H7 (cell line): ENCODE results near the gene KIF1B. TPM values are rescaled to one million over a fixed set of nuclear protein-coding genes. Genes with fewer than 3 reads are reported as not detected.
"Not testable (repeated sequence)": the region's sequence is repeated elsewhere in the genome, so short reads cannot be mapped to it uniquely, and the experiment has no call there.

Experiments used
- DNase-seq: peaks from one replicate; pipeline ENCODE4 v3.0.0; 2012
- H3K27me3 ChIP-seq: 2 replicates; pipeline ENCODE4 v1.6.0; 2011; ENCODE audit warnings: mild to moderate bottlenecking, low read length; ENCODE audit not compliant: control insufficient read depth, insufficient read depth
- H3K36me3 ChIP-seq: replicated peaks from 2 replicates; pipeline ENCODE4 v1.5.1; 2011; ENCODE audit warnings: low read length; ENCODE audit not compliant: control insufficient read depth, insufficient read depth
- H3K4me3 ChIP-seq: 2 replicates; pipeline ENCODE4 v1.5.1; 2011; ENCODE audit warnings: low read depth, mild to moderate bottlenecking, control low read depth, low read length, moderate library complexity; ENCODE audit not compliant: insufficient read depth
- total RNA-seq: library from RNA; depleted of rRNA; stranded (reverse); fragments of >200 nt; shearing (Covaris generic); gene quantifications from 2 replicates; pipeline ENCODE4 v1.2.3, GENCODE V29; 2014

The KIF1B gene
- total RNA-seq, 1 experiment from 2014 or later: 32.1 TPM

DNA sequence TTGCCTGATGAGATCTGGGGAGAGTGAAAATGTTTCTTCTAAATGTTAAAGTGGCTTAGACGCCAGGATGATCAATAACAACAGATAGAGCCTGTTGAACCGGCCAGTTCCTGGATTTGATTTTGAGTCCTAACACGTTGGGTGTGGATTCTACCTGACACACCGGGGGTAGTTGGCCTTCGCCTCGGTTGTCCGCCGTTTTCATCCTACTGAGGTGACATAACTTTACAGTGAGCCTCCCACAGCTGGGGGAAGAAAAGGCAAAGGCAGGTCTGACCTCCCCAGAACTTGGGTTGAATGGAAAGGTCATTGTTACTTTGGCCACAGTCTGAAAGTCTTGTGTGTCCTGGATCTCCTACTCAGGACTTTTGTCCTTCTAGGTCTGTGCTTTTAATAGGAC lies 189.6 kb downstream of the KIF1B start:
- peaks cover 24% of the 10 kb centered on the region for H3K36me3 ChIP-seq
- no peaks in the 10 kb centered on the region for H3K27me3 ChIP-seq
- peak overlapping the region; percentile 99 for H3K4me3 ChIP-seq
- no peak for DNase-seq

DNA sequence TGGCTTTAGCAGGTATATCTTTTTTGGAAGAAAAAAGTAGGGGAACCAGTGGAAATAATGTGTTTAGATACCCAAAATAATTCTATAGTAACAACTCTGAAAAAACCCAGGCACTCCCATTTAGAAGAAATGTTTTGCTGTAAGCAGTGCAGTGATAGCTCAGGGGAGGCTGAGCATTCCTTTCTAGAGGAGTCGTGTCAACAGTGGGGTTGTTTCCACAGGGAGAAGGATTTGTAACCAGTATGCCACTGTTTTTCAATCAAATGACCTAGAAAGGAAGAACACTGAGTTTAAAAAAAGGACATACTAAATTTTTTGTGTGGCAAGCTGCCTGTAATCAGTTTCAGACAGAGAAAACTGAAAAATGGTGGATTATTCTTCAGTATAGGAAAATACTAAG lies 190.9 kb downstream of the KIF1B start:
- Histone ChIP-seq H3K4me3 (no peak overlapping the region), H3K27me3 (no peaks in the 10 kb centered on the region), H3K36me3 (peaks cover 28% of the 10 kb centered on the region)
- DNase-seq: no peak

DNA sequence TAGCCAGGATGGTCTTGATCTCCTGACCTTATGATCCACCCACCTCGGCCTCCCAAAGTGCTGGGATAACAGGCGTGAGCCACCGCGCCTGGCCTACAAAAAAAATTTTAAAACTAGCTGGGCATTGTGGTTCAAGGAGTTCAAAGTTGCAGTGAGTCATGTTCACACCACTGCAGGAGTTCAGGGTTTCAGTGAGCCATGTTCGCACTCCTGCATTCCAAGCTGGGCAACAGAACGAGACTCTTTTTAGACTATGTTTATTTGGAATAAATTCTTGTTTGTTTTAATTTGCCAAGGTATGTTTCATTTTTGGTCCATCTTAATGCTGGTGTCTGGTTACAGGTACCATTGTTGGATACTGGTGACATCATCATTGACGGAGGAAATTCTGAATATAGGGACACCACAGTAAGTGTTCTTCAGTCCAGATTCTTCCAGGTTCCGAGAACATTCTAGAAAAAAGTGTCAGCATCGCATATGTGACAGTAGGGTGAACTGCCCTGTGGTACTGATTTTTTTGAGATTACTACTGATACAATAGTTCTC lies 192.4 kb downstream of the KIF1B start:
- no peak overlapping the region for H3K4me3 ChIP-seq
- H3K27me3 ChIP-seq: no peaks in the 10 kb centered on the region
- H3K36me3 ChIP-seq: peaks cover 39% of the 10 kb centered on the region
- no peak for DNase-seq

DNA sequence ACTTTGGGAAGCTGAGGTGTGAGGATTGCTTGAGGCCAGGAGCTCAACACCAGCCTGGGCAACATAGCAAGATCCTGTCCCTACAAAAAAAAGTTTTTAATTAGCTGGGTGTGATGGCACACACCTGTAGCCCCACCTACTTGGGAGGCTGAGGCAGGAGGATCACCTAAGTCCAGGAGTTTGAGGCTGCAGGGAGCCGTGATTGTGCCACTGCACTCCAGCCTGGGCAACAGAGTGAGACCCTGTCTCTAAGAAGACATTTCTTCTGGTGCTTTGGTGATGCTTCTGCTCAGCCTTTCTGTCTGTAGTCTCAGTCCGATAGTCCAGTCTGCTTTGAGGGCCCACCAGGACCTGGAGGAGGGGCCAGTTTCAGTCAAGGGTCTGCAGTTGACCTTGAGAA lies 196.8 kb downstream of the KIF1B start:
- DNase-seq: no peak
- H3K36me3 ChIP-seq: peaks cover 58% of the 10 kb centered on the region
- H3K4me3 ChIP-seq: no peak overlapping the region
- no peaks in the 10 kb centered on the region for H3K27me3 ChIP-seq

DNA sequence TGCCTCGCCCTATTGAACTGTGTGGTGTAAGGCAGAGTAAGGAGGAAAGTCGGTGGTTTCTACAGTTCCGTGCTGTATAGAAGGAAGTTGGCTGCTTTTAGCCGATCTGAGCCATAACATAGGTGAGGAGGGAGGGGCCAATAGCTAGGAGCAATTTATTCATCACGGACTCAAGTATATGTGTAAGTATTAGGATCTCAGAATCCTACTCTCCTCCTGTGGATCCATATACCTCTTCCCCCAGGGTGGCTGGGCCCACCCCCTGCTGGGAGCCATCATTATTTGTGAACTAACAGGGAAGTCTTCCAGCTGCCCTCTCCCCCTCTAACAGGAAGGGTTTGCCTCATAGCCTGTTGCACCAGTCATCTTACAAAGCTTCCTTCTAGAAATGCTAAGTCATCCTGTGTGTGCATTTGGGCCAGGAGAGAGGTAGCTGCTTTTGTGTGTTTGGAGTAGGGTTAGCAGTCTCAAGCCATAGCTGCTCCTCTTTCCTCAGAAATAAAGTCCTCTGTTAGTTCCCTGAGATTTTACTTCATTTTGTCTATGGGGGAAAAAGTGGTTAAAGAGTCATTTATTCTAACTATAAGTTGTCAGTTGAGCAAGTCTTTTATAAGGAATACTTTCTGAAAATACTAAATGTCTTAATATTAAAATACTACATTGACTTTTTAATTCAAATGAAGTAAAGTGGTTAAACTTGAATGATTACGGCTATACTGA lies 205.0 kb downstream of the KIF1B start:
- Histone ChIP-seq H3K4me3 (no peak overlapping the region), H3K27me3 (no peaks in the 10 kb centered on the region), H3K36me3 (peaks cover 50% of the 10 kb centered on the region)
- DNase-seq: peak; percentile 40

DNA sequence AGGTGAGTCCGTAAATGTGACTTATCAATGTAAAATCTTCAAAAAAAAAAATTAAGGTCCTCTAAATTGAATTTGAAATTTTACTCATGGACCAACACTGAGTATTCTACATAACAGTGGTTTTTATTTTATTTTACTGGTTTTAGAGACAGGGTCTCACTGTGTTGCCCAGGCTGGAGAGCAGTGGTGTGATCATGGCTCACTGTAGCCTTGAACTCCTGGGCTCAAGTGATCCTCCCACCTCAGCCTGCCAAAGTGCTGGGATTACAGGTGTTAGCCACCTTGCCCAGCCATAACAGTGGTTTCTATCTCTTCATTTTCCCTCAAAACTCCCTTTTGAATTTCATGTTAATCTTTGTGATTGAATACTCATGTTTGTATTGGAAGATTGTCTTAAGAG lies 205.6 kb downstream of the KIF1B start:
- H3K4me3 ChIP-seq, H3K27me3 ChIP-seq, DNase-seq: not testable (repeated sequence)
- H3K36me3 ChIP-seq: peaks cover 51% of the 10 kb centered on the region

DNA sequence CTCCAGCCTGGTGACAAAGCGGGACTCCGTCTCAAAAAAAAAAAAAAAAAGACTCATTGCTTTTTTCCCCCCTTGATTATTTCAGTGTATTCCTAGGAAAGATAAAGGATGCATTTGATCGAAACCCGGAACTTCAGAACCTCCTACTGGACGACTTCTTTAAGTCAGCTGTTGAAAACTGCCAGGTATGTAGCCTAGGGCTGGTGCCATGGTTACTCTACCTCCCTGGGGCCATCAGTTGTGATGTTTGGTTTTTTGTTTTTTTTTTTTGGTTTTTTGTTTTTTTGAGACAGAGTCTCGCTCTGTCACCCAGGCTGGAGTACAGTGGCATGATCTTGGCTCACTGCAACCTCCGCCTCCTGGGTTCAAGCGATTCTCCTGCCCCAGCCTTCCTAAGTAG lies 208.4 kb downstream of the KIF1B start:
- H3K4me3 ChIP-seq, H3K27me3 ChIP-seq, DNase-seq: not testable (repeated sequence)
- H3K36me3 ChIP-seq: peaks cover 29% of the 10 kb centered on the region

DNA sequence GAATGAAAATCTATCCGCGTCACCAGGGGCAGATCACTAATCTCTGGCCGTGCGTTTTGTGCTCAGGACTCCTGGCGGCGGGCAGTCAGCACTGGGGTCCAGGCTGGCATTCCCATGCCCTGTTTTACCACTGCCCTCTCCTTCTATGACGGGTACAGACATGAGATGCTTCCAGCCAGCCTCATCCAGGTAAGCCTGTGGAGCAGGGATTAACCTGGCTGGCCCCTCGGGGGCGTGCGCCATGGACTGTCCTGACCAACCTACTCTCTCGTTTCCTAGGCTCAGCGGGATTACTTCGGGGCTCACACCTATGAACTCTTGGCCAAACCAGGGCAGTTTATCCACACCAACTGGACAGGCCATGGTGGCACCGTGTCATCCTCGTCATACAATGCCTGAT lies 209.0 kb downstream of the KIF1B start:
- Histone ChIP-seq H3K36me3 (peaks cover 28% of the 10 kb centered on the region), H3K4me3 (no peak overlapping the region), H3K27me3 (no peaks in the 10 kb centered on the region)
- no peak for DNase-seq

DNA sequence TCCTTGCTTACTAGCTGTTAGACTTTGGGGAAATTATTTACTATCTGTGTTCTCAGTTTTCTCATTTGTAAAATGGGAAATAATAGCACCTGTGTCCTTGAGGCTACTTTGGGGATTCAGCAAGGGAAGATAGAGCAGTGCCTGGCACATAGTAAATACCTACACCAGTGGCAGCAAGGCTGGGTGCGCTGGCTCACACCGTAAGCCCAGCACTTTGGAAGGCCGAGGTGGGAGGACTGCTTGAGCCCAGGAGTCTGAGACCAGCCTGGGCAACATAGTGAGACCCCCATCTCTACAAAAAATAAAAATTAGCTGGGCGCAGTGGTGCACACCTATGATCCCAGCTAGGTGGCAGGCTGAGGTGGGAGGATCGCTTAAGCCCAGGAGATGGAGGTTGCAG lies 211.3 kb downstream of the KIF1B start:
- Histone ChIP-seq H3K27me3 (no peaks in the 10 kb centered on the region), H3K36me3 (peaks cover 23% of the 10 kb centered on the region), H3K4me3 (no peak overlapping the region)
- no peak for DNase-seq

DNA sequence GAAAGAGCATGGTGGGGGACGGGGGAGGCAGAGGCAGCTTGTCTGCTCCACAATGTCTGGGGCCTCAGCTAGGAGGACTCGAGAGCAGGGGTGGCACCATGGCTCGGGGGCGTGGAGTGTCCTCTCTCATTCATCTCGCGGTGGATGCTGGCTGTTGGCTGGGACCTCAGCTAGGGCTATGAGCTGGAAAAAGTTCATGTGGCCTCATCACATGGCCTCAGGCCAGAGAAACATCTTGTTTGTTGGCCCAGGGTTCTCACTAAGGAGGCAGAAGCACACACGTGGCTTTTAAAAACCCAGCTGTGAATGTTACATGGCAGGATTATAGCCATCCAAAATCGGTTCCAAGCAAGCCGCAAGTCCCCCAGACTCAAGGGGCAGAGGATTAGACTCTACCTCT lies 213.7 kb downstream of the KIF1B start:
- H3K27me3 ChIP-seq: no peaks in the 10 kb centered on the region
- no peak overlapping the region for H3K4me3 ChIP-seq
- DNase-seq: no peak
- peaks cover 12% of the 10 kb centered on the region for H3K36me3 ChIP-seq

DNA sequence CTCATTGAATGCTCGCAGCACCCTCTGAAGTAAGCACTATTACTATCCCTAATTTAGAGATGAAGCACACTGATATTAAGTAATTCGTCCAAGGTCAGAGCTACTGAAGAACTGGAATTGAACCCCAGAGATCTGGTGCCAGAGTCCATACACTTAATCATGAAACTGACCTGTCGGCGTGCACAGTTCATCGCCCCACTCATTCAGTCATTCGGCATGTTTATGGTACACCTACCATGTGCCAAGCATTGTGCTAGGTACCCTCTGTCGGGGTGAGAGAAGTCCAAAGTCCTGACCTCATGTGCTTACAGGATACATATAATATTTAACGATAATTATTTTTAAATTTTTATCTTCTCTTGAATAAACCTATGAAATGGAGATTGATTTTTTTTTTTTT lies 214.3 kb downstream of the KIF1B start:
- Histone ChIP-seq H3K27me3 (no peaks in the 10 kb centered on the region), H3K36me3 (peaks cover 7% of the 10 kb centered on the region), H3K4me3 (no peak overlapping the region)
- DNase-seq: no peak

DNA sequence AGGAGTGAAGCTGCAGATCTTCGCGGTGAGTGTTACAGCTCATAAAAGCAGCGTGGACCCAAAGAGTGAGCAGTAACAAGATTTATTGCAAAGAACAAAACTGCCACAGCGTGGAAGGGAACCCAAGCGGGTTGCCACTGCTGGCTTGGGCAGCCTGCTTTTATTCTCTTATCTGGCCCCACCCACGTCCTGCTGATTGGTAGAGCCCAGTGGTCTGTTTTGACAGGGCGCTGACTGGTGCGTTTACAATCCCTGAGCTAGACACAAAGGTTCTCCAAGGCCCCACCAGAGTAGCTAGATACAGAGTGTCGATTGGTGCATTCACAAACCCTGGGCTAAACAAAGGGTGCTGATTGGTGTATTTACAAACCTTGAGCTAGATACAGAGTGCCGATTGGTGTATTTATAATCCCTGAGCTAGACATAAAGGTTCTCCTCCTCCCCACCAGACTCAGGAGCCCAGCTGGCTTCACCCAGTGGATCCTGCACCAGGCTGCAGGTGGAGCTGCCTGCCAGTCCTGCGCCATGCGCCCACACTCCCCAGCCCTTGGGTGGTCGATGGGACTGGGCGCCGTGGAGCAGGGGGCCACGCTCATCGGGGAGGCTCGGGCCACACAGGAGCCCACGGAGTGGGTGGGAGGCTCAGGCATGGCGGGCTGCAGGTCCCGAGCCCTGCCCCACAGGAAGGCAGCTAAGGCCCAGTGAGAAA lies 215.6 kb downstream of the KIF1B start:
- H3K36me3 ChIP-seq: not testable (repeated sequence)

DNA sequence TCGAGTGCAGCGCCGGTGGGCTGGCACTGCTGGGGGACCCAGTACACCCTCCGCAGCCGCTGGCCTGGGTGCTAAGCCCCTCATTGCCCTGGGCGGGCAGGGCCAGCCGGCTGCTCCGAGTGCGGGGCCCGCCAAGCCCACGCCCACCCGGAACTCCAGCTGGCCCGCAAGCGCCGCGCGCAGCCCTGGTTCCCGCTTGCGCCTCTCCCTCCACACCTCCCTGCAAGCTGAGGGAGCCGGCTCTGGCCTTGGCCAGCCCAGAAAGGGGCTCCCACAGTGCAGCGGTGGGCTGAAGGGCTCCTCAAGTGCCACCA lies 216.1 kb downstream of the KIF1B start:
- H3K36me3 ChIP-seq, H3K27me3 ChIP-seq, DNase-seq, H3K4me3 ChIP-seq: not testable (repeated sequence)

More for the DNA sequence above, 215.6 kb downstream of the KIF1B start:
- H3K27me3 ChIP-seq, H3K4me3 ChIP-seq, DNase-seq: not testable (repeated sequence)

DNA sequence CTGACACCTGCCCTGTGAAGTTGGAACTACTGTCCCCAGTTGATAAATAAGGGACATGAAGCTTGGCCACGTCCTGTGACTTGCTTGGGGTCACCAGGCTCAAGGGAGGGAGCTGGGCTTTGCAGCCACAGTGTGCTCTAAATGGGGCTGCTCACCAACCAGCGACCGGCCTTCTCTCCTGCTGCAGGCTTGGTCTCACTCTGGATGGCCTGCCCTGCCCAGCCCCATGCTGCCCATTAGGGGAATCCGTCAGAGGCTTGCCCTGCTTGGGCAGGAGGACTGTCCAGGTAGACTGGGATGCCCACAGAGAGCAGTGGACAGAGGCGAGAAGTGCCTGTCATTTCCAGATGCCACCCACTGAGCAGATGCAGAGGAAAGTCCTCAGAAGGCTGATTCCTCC lies 218.6 kb downstream of the KIF1B start:
- H3K4me3 ChIP-seq: no peak overlapping the region
- no peaks in the 10 kb centered on the region for H3K27me3 ChIP-seq
- H3K36me3 ChIP-seq: no peaks in the 10 kb centered on the region
- DNase-seq: no peak

DNA sequence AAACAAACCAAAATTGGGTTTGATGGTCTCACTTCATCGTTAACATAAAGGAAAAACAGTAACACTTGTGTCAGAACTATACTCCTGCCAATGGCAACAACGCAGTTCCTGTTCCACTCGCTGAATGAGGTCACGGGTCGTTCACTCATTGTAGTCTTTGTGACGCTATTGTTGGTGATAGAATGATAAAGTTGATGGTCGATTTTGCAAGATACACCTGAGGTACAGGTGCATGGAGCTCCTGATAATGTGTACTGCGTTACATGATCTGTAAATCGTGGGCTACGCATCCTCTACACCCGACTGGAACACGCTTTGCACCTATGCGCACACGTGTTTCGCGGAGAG lies 219.5 kb downstream of the KIF1B start:
- peak overlapping the region; percentile 87 for H3K4me3 ChIP-seq
- H3K27me3 ChIP-seq: no peaks in the 10 kb centered on the region
- DNase-seq: no peak
- no peaks in the 10 kb centered on the region for H3K36me3 ChIP-seq
